Measurements from ENCODE around the gene RFTN1. TPM values are rescaled to one million over a fixed set of nuclear protein-coding genes. Genes with fewer than 3 reads are reported as not detected.

Gene RFTN1
- total RNA-seq, 1 experiment from 2014 or later, result 2.2 TPM

GRCh38 chr3:16514755-16515353, 1.4 kb upstream of the RFTN1 start:
- no peak overlapping the region for H4K91ac ChIP-seq (ENCODE audit: insufficient read length, low read depth, low read length)
- H4K20me1 ChIP-seq (ENCODE audit: control insufficient read depth, insufficient read depth, insufficient read length), result no peaks in the 10 kb centered on the region
- no peak for DNase-seq
- no peak overlapping the region for H2AK5ac ChIP-seq (ENCODE audit: insufficient read length, low read length)
- H3K14ac ChIP-seq (ENCODE audit: insufficient read depth, low read length), result no peak overlapping the region
- H3K9me3 Mint-ChIP-seq, result no peaks in the 10 kb centered on the region; a peak in 2 of 5 replicates
- no peak overlapping the region for H4K8ac ChIP-seq (replicated peaks; ENCODE audit: insufficient read length, low read depth, low read length)
- H3K27me3 ChIP-seq (ENCODE audit: insufficient read depth, low read length), result peaks cover 17% of the 10 kb centered on the region; the same call in 1 of the 2 replicates
- no peak overlapping the region for H4K5ac ChIP-seq (ENCODE audit: insufficient read length, low read depth, low read length)
- no peak overlapping the region for H3K23ac ChIP-seq (ENCODE audit: insufficient read length, low read depth, low read length)
- H3K56ac ChIP-seq (ENCODE audit: insufficient read length, low read depth, low read length), result no peak overlapping the region
- no peak overlapping the region for H3K18ac ChIP-seq (ENCODE audit: insufficient read length, low read depth, low read length)
- H3K4me2 ChIP-seq (ENCODE audit: insufficient read depth, insufficient read length, low read length), result no peak overlapping the region
- peaks cover 27% of the 10 kb centered on the region in 2 experiments for H3K4me1 Mint-ChIP-seq
- H3K9ac ChIP-seq (ENCODE audit: extremely low read depth, insufficient read length, low read length), result no peak overlapping the region
- H2BK15ac ChIP-seq (ENCODE audit: low read depth, low read length), result no peak overlapping the region
- H2BK120ac ChIP-seq (ENCODE audit: low read depth, low read length, poor library complexity, severe bottlenecking), result no peak overlapping the region
- H2BK5ac ChIP-seq (ENCODE audit: insufficient read length, low read length), result no peak overlapping the region
- H3T11ph ChIP-seq (ENCODE audit: low read length), result no peak overlapping the region
- WGBS (ENCODE audit: extremely low coverage, insufficient read length, low lambda C conversion rate), result no CpG with 5 or more reads among the region's 5 CpGs
- peaks cover 4% of the 10 kb centered on the region; the same call in 1 of the 2 replicates for H3K4me1 ChIP-seq (ENCODE audit: insufficient read depth, low read length)
- H3K79me2 ChIP-seq (ENCODE audit: insufficient read depth, low read length), result no peaks in the 10 kb centered on the region
- H3K4ac ChIP-seq (ENCODE audit: low read depth, low read length), result no peak overlapping the region
- H3K27me3 Mint-ChIP-seq (ENCODE audit: low read depth), result peaks cover 61% of the 10 kb centered on the region
- no peaks in the 10 kb centered on the region for H3K79me1 ChIP-seq (ENCODE audit: insufficient read depth, low read depth, low read length, poor library complexity, severe bottlenecking)
- H3K27ac ChIP-seq (ENCODE audit: insufficient read length, low read depth, low read length), result no peak overlapping the region
- H3K27ac Mint-ChIP-seq, result no peak overlapping the region
- no peak for TF ChIP-seq CTCF (conservative IDR thresholded peaks at IDR 0.05)
- no peaks in the 10 kb centered on the region for H3K9me3 ChIP-seq (ENCODE audit: control insufficient read depth, low read depth, low read length)
- no peak overlapping the region for H2BK12ac ChIP-seq (ENCODE audit: insufficient read length, low read depth, low read length)
- H3K4me3 Mint-ChIP-seq, result no peak overlapping the region
- no peak overlapping the region for H2BK20ac ChIP-seq (ENCODE audit: low read depth, low read length, poor library complexity, severe bottlenecking)
- H3K36me3 Mint-ChIP-seq (ENCODE audit: insufficient read depth in 1 of 3, low read depth in 3 of 3), result no peaks in the 10 kb centered on the region
- H3K23me2 ChIP-seq (ENCODE audit: insufficient read length, low read depth, low read length, poor library complexity, severe bottlenecking), result peaks cover 16% of the 10 kb centered on the region
- H2AFZ ChIP-seq (ENCODE audit: low read length), result no peak overlapping the region
